HepG2 (cell line): ENCODE data around the gene DYSF. TPM values are rescaled to one million over a fixed set of nuclear protein-coding genes. Genes with fewer than 3 reads are reported as not detected.

Experiments used
- KLF12 ChIP-seq: sonication (generic); formaldehyde crosslinking; IDR thresholded peaks from 2 replicates; pipeline ENCODE4 v1.4.0; 2020; ENCODE audit warnings: missing genetic modification reagents, borderline replicate concordance
- ZNF318 ChIP-seq: sonication (generic); formaldehyde crosslinking; IDR thresholded peaks from 2 replicates; pipeline ENCODE4 v1.4.0; 2020; ENCODE audit warnings: mild to moderate bottlenecking, missing genetic modification reagents
- ZNF546 ChIP-seq: sonication (generic); formaldehyde crosslinking; conservative IDR thresholded peaks from 2 replicates; pipeline ENCODE4 v1.8.1; 2023; ENCODE audit warnings: mild to moderate bottlenecking, missing genetic modification reagents
- ZNF556 ChIP-seq: sonication (generic); formaldehyde crosslinking; IDR thresholded peaks from 2 replicates; pipeline ENCODE4 v1.4.0; 2020; ENCODE audit warnings: mild to moderate bottlenecking, missing genetic modification reagents, borderline replicate concordance
- polyA plus RNA-seq, 8 experiments: library from polyadenylated mRNA; depleted of rRNA in 3 of 8; stranded (reverse) in 7 of 8; unstranded in 1 of 8; fragments of >200 nt; fragmentation: Illumina TruSeq in 4 of 8; extraction: Trizol in 4 of 8; gene quantifications; 2 replicates each; pipeline versions ENCODE4 v1.2.1 to v1.2.3, GENCODE V29; 2011 to 2016; ENCODE audit warnings: low read depth in 4 of 8, missing spikeins in 1 of 8, mixed read lengths in 1 of 8; ENCODE audit not compliant: insufficient read depth in 1 of 8
- total RNA-seq, 5 experiments: library from RNA; depleted of rRNA; stranded (reverse); fragments of >200 nt; fragmentation: Illumina TruSeq; extraction: Trizol; gene quantifications; 2 replicates each; pipeline ENCODE4 v1.2.3, GENCODE V29; 2016; ENCODE audit warnings: low read depth in 1 of 5
- TF ChIP-seq, protein P1 (sequence below): fragments of 450-650 bp; IDR thresholded peaks from 2 replicates; pipeline ENCODE4 v1.6.1; 2017

Gene DYSF
- total and polyA plus RNA-seq, 2 of the 13 experiments (the other 11 are each of a cell fraction or from before 2014, with no cell fraction given), result 0.15 to 2.4 TPM

DNA sequence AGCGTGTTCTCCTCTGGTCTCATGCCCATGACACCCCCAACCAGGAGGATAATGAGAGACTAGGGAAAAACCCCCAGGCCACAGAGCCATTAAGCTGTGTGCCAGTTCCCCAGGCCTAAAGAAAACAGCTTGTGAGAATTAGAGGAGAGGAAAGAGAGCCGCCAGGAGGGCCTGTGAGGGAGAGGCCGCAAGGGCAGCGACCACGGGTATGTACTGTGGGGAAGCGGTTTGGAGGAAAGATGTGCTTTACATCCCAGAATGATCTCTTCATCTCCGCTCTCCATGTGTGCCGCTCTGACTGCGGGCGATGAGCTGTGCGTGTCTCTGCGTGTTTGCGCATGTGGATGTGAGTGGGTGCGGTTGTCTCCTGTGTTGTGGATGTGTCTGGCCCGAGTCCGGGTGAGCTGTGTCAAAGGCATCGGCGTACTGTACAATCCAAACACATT, 82.9 kb downstream of the DYSF start (continued):
- TF ChIP-seq ZNF556 (CRISPR knock-in tag), result no peak
- no peak for TF ChIP-seq KLF12
- TF ChIP-seq ZNF318 (CRISPR knock-in tag), result no peak
- TF ChIP-seq ZNF546 (CRISPR knock-in tag), result no peak
- TF ChIP-seq, protein P1, sequence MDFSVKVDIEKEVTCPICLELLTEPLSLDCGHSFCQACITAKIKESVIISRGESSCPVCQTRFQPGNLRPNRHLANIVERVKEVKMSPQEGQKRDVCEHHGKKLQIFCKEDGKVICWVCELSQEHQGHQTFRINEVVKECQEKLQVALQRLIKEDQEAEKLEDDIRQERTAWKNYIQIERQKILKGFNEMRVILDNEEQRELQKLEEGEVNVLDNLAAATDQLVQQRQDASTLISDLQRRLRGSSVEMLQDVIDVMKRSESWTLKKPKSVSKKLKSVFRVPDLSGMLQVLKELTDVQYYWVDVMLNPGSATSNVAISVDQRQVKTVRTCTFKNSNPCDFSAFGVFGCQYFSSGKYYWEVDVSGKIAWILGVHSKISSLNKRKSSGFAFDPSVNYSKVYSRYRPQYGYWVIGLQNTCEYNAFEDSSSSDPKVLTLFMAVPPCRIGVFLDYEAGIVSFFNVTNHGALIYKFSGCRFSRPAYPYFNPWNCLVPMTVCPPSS, result no peak
- TF ChIP-seq, all 625 proteins: peak for 0
